Measurements from ENCODE around the gene RNF32.
A peak's percentile ranks its signal among the peaks of the same experiment; 100 is the strongest.
"Not testable (repeated sequence)": the region's sequence is repeated elsewhere in the genome, so short reads cannot be mapped to it uniquely, and the experiment has no call there.

Gene RNF32

DNA sequence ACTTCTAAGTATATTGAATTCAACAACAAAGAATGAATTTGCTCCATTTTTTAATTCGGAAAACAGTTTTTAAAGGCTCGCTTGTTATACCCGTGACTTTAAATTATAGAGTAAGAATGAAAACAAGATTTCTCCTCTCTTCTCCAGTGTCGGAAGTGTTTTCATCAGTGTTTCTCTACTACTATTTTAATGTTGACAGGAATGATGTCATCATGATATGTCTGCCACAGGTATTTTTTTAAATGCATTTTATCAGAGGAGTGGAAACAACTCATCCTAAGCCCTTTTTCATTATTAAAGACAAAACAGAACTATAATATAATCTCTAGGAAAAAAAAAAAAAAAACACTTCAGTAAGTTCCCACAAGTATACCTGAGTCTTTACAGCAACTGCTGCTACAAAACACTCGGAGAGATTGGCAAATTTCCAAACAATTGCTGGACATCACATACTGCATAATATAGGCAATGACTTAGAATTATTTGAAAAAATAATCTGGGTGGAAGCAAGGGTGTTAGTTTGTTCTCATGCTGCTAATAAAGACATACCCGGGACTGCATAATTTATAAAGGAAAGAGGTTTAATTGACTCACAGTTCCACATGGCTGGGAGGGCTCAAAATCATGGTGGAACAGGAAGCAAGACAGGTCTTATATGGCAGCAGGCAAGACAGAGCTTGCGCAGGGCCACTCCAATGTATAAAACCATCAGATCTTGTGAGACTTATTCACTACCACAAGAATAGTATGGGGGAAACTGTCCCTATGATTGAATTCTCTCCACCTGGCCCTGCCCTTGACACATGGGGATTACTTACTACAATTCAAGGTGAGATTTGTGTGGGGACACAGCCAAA, 4.8 kb upstream of the RNF32 start:
- TF ChIP-seq, protein P1, sequence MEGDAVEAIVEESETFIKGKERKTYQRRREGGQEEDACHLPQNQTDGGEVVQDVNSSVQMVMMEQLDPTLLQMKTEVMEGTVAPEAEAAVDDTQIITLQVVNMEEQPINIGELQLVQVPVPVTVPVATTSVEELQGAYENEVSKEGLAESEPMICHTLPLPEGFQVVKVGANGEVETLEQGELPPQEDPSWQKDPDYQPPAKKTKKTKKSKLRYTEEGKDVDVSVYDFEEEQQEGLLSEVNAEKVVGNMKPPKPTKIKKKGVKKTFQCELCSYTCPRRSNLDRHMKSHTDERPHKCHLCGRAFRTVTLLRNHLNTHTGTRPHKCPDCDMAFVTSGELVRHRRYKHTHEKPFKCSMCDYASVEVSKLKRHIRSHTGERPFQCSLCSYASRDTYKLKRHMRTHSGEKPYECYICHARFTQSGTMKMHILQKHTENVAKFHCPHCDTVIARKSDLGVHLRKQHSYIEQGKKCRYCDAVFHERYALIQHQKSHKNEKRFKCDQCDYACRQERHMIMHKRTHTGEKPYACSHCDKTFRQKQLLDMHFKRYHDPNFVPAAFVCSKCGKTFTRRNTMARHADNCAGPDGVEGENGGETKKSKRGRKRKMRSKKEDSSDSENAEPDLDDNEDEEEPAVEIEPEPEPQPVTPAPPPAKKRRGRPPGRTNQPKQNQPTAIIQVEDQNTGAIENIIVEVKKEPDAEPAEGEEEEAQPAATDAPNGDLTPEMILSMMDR (IDR thresholded peaks at IDR 0.05; ENCODE audit: low read depth, low read length, missing control alignments): no peak
- no peak overlapping the region for H3K4me3 ChIP-seq (ENCODE audit: low read depth, low read length)
- no peak for DNase-seq (ENCODE audit: low read depth)

DNA sequence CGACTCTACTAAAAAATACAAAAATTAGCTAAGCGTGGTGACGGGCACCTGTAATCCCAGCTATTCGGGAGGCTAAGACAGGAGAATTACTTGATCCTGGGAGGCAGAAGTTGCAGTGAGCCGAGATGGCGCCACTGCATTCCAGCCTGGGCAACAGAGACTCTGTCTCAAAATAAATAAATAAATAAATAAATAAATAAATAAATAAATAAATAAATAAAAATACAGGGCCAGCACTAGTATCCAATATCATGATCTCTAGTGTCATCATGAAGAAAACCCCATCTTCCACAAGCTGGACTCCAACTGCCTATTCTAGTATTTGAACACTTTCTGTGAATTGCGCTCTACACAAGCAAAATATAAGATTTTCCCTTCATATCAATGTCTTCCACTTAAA, 3.5 kb upstream of the RNF32 start:
- DNase-seq (ENCODE audit: low read depth); H3K4me3 ChIP-seq (ENCODE audit: low read depth, low read length): not testable (repeated sequence)

DNA sequence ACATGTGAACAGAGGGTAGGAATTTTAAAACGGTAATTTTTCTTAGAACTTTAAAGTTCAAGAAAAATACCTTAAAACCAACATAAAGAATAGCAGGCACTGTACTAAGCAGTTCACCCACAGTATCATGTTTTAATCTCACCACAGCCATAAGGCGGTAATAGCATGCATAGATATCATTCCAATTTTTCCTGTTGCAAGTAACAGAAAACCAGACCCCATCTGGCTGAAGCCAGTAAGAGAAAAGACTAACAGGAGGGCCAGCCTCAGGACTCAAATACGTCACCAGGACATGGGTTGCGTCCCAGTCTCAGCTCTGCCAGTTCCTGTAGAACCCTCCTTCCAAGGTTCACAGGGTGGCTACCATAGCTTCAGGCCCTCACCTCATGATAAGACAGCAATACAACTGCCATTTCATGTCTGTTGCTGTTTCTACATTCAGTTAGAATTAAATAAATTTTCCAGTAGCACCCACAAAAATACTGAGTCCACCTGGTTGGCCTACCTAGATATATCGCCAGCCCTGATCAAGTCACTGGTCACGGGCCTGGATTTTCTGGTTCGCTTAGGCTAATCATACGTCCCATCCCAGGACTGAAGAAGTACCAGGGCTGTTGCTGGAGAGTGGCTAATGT, 2.0 kb upstream of the RNF32 start:
- TF ChIP-seq, protein P1 (IDR thresholded peaks at IDR 0.05; ENCODE audit: low read depth, low read length, missing control alignments): no peak
- no peak for DNase-seq (ENCODE audit: low read depth)

DNA sequence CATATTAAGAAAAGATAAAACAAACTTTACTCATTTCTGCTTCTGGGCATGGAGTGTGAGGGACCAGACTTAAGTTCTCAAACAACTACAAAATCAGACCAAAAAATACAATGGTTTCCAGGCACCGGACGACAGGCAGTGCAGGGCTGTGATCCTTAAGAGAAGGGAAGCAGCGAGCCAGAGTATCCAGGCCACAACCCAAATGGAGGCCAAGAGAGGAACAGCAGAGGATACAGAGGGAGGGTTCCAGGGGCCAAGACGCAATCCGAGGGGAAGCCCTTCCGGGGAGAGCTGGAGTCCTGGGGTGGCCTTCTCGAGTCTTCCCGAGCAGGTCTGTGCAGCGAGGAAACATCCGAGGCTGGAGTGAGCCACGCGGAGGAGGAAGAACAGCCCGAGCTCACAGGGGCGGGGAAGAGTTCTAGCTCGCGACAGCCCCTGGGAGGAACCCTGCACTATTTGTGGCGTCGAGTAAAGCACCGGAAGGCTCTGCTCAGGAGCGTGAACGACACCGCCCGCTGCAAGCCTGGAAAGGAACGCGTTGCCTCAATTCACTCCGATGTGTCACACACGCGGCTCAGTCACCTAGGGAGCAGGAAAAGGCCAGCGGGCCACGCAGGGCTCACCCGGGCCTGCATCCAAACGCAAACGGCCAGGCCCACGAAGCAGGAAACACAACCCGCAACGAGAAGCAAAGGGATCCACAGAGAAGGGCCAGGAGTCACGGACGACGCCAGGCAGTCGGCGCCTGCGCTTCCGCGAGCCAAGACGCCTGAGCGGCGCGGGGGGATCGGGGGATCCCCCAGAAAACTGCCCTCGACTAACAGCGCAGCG, 933 bp upstream of the RNF32 start:
- TF ChIP-seq, protein P1 (IDR thresholded peaks at IDR 0.05; ENCODE audit: low read depth, low read length, missing control alignments): no peak
- H3K4me3 ChIP-seq (ENCODE audit: low read depth, low read length): peak overlapping the region; percentile 99
- no peak for DNase-seq (ENCODE audit: low read depth)

More for the DNA sequence above, 2.0 kb upstream of the RNF32 start:
- H3K4me3 ChIP-seq (ENCODE audit: low read depth, low read length): no peak overlapping the region

DNA sequence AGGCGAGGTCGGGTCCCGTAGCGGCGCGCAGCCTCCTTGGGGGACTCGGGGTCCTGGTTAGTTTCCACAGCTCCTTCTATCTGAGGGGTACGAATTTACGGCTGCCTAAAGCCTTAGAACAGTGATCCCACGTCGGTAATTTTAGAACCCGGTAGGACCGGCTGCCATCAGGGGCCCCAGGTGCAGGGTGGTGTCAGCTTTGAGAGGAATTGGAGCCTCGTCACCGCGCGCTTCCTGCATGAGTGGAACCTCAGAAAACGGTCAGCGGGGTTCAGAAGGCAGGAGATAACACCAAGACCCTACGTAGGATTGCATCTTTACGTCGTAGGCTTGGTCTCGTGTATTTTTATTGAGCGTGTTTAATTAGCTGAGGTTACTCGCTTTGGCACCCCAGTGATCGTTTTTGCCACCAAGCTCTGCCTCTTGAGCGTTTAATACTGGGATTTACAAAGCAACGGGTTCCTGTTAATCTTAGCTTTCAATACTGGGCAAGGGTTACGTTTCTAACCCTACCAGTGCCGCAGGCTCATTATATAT, 443 bp downstream of the RNF32 start:
- peak; percentile 33 for DNase-seq (ENCODE audit: low read depth)
- peak overlapping the region; percentile 99 for H3K4me3 ChIP-seq (ENCODE audit: low read depth, low read length)
- TF ChIP-seq, protein P1 (IDR thresholded peaks at IDR 0.05; ENCODE audit: low read depth, low read length, missing control alignments): no peak

DNA sequence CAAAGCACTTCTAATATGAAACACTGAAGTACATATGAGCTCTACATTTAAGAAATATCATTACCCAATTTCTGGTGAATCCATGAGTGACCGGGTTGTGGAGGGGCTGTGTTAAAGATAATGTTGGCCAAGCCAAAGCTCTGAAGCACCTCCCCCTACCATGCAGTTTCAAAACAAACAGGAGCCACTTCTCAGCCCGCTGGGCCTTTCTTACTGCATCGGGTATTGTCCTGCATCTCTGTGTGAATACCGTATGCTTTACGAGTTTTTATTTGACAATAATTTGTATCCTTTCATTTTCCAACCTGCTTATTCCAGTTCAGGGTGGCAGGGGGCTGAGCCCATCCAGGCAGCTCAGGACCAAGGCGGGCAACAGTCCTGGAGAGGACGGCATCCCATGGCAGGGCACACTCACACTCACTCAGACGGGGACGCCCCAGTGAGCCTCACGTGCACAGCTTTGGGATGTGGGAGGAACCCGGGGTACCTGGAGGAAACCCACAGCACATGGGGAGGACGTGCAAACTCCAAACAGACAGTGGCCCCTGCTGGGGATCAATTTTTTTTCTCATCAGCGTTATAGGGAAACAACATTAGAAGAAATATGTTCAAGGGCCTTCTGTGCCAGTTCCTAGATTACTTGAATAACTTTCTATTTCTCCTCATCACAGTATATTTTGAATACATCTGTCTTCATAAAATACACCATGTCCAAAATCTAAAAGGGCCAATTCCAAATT, 1.9 kb downstream of the RNF32 start:
- DNase-seq (ENCODE audit: low read depth): no peak
- TF ChIP-seq, protein P1 (IDR thresholded peaks at IDR 0.05; ENCODE audit: low read depth, low read length, missing control alignments): no peak
- H3K4me3 ChIP-seq (ENCODE audit: low read depth, low read length): no peak overlapping the region

DNA sequence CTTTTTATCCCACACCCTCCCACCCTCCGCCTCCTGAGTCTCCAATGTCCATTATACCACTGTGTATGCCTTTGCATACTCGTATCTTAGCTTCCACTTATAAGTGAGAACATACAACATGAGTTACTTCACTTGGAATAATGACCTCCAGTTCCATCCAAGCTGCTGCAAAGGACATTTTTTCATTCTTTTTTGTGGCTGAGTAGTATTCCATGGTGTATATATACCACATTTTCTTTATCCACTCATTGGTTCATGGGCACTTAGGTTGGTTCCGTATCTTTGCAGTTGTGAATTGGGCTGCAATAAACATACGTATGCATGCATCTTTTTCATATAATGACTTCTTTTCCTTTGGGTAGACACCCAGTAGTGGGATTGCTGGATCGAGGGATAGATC, 6.8 kb downstream of the RNF32 start:
- H3K4me3 ChIP-seq (ENCODE audit: low read depth, low read length); DNase-seq (ENCODE audit: low read depth): not testable (repeated sequence)

Measured in GM12864 (cell line).